ENCODE data around the gene RAMP2. TPM values are rescaled to one million over a fixed set of nuclear protein-coding genes. Genes with fewer than 3 reads are reported as not detected.

Gene RAMP2
- total and polyA plus RNA-seq, 4 donors: 8.1 to 77.7 (median 20.8) TPM

GRCh38 chr17:42783062-42783790 lies 22.2 kb downstream of the RAMP2 start:
- ATAC-seq (ENCODE audit: low FRiP score): no peak
- intact Hi-C loops (cut with DNase I): no loop called here
- no peak overlapping the region for H3K27ac ChIP-seq (ENCODE audit: low read depth in 1 of 2, low read length in 2 of 2)
- no peaks in the 10 kb centered on the region for H3K4me1 ChIP-seq (ENCODE audit: control insufficient read depth in 1 of 2, insufficient read depth in 2 of 2, low read length in 2 of 2)
- WGBS, 2 donors: 58 to 61% methylated on average over 9 of the region's 9 CpGs
- H3K9me3 ChIP-seq (ENCODE audit: control insufficient read depth, low read length): no peaks in the 10 kb centered on the region
- H3K4me3 ChIP-seq (ENCODE audit: low read length in 2 of 2): no peak overlapping the region
- no peak for DNase-seq
- no peaks in the 10 kb centered on the region for H3K27me3 ChIP-seq (ENCODE audit: control insufficient read depth in 1 of 2, insufficient read depth in 2 of 2, low read length in 1 of 2)
- H3K36me3 ChIP-seq (ENCODE audit: control insufficient read depth in 1 of 2, insufficient read depth in 2 of 2, low read length in 1 of 2): peaks cover 0 to 2% of the 10 kb centered on the region in 2 donors

GRCh38 chr17:42783791-42784138 lies 22.7 kb downstream of the RAMP2 start:
- H3K4me1 ChIP-seq (ENCODE audit: control insufficient read depth in 1 of 2, insufficient read depth in 2 of 2, low read length in 2 of 2): no peaks in the 10 kb centered on the region
- no peak for ATAC-seq (ENCODE audit: low FRiP score)
- no peaks in the 10 kb centered on the region for H3K27me3 ChIP-seq (ENCODE audit: control insufficient read depth in 1 of 2, insufficient read depth in 2 of 2, low read length in 1 of 2)
- WGBS, 2 donors: 42% methylated on average over 22 of the region's 22 CpGs
- intact Hi-C loops (cut with DNase I): no loop called here
- H3K4me3 ChIP-seq (ENCODE audit: low read length in 2 of 2): no peak overlapping the region
- no peak overlapping the region for H3K27ac ChIP-seq (ENCODE audit: low read depth in 1 of 2, low read length in 2 of 2)
- peaks cover 0 to 2% of the 10 kb centered on the region in 2 donors for H3K36me3 ChIP-seq (ENCODE audit: control insufficient read depth in 1 of 2, insufficient read depth in 2 of 2, low read length in 1 of 2)
- DNase-seq: no peak
- H3K9me3 ChIP-seq (ENCODE audit: control insufficient read depth, low read length): no peaks in the 10 kb centered on the region

- no peak for DNase-seq
- Histone ChIP-seq H3K9me3 (ENCODE audit: control insufficient read depth, low read length) (no peaks in the 10 kb centered on the region), H3K27ac (ENCODE audit: low read depth in 1 of 2, low read length in 2 of 2) (no peak overlapping the region), H3K4me1 (ENCODE audit: control insufficient read depth in 1 of 2, insufficient read depth in 2 of 2, low read length in 2 of 2) (no peaks in the 10 kb centered on the region), H3K36me3 (ENCODE audit: control insufficient read depth in 1 of 2, insufficient read depth in 2 of 2, low read length in 1 of 2) (no peaks in the 10 kb centered on the region), H3K4me3 (ENCODE audit: low read length in 2 of 2) (no peak overlapping the region), H3K27me3 (ENCODE audit: control insufficient read depth in 1 of 2, insufficient read depth in 2 of 2, low read length in 1 of 2) (no peaks in the 10 kb centered on the region)
- WGBS, 2 donors: 52 to 55% methylated on average over 25 of the region's 25 CpGs
- no peak for ATAC-seq (ENCODE audit: low FRiP score)
- intact Hi-C loops (cut with DNase I): no loop called here
Observed at GRCh38 chr17:42784409-42784808, 23.4 kb downstream of the RAMP2 start.

GRCh38 chr17:42784811-42785592 lies 24.0 kb downstream of the RAMP2 start:
- Histone ChIP-seq H3K4me1 (ENCODE audit: control insufficient read depth in 1 of 2, insufficient read depth in 2 of 2, low read length in 2 of 2) (no peaks in the 10 kb centered on the region), H3K9me3 (ENCODE audit: control insufficient read depth, low read length) (no peaks in the 10 kb centered on the region), H3K27me3 (ENCODE audit: control insufficient read depth in 1 of 2, insufficient read depth in 2 of 2, low read length in 1 of 2) (no peaks in the 10 kb centered on the region), H3K4me3 (ENCODE audit: low read length in 2 of 2) (no peak overlapping the region), H3K27ac (ENCODE audit: low read depth in 1 of 2, low read length in 2 of 2) (no peak overlapping the region), H3K36me3 (ENCODE audit: control insufficient read depth in 1 of 2, insufficient read depth in 2 of 2, low read length in 1 of 2) (no peaks in the 10 kb centered on the region)
- intact Hi-C loops (cut with DNase I): no loop called here
- ATAC-seq (ENCODE audit: low FRiP score) (no peak), DNase-seq (no peak)
- WGBS, 2 donors: 21 to 40% methylated on average over 52 of the region's 52 CpGs

GRCh38 chr17:42787266-42787665 lies 26.2 kb downstream of the RAMP2 start:
- ATAC-seq (ENCODE audit: low FRiP score): no peak
- no peak overlapping the region for H3K27ac ChIP-seq (ENCODE audit: low read depth in 1 of 2, low read length in 2 of 2)
- WGBS, 2 donors: 86 to 89% methylated on average over 11 of the region's 11 CpGs
- no peaks in the 10 kb centered on the region for H3K27me3 ChIP-seq (ENCODE audit: control insufficient read depth in 1 of 2, insufficient read depth in 2 of 2, low read length in 1 of 2)
- H3K4me1 ChIP-seq (ENCODE audit: control insufficient read depth in 1 of 2, insufficient read depth in 2 of 2, low read length in 2 of 2): no peaks in the 10 kb centered on the region
- H3K4me3 ChIP-seq (ENCODE audit: low read length in 2 of 2): no peak overlapping the region
- intact Hi-C loops (cut with DNase I): no loop called here
- no peak for DNase-seq
- no peaks in the 10 kb centered on the region for H3K9me3 ChIP-seq (ENCODE audit: control insufficient read depth, low read length)
- H3K36me3 ChIP-seq (ENCODE audit: control insufficient read depth in 1 of 2, insufficient read depth in 2 of 2, low read length in 1 of 2): no peaks in the 10 kb centered on the region

- no peak for ATAC-seq (ENCODE audit: low FRiP score)
- no peak for DNase-seq
- intact Hi-C loops (cut with DNase I): no loop called here
- Histone ChIP-seq H3K36me3 (ENCODE audit: control insufficient read depth in 1 of 2, insufficient read depth in 2 of 2, low read length in 1 of 2) (no peaks in the 10 kb centered on the region), H3K27ac (ENCODE audit: low read depth in 1 of 2, low read length in 2 of 2) (no peak overlapping the region), H3K9me3 (ENCODE audit: control insufficient read depth, low read length) (no peaks in the 10 kb centered on the region), H3K27me3 (ENCODE audit: control insufficient read depth in 1 of 2, insufficient read depth in 2 of 2, low read length in 1 of 2) (no peaks in the 10 kb centered on the region), H3K4me1 (ENCODE audit: control insufficient read depth in 1 of 2, insufficient read depth in 2 of 2, low read length in 2 of 2) (no peaks in the 10 kb centered on the region), H3K4me3 (ENCODE audit: low read length in 2 of 2) (no peak overlapping the region)
- 66% methylated on average over 2 of the region's 2 CpGs for WGBS, 2 donors
Observed at GRCh38 chr17:42791948-42792347, 30.9 kb downstream of the RAMP2 start.

- no peaks in the 10 kb centered on the region for H3K9me3 ChIP-seq (ENCODE audit: control insufficient read depth, low read length)
- H3K36me3 ChIP-seq (ENCODE audit: control insufficient read depth in 1 of 2, insufficient read depth in 2 of 2, low read length in 1 of 2): no peaks in the 10 kb centered on the region
- no peak overlapping the region for H3K4me3 ChIP-seq (ENCODE audit: low read length in 2 of 2)
- WGBS, 2 donors: 53 to 56% methylated on average over 5 of the region's 5 CpGs
- ATAC-seq (ENCODE audit: low FRiP score): no peak
- intact Hi-C loops (cut with DNase I): no loop called here
- no peak overlapping the region for H3K27ac ChIP-seq (ENCODE audit: low read depth in 1 of 2, low read length in 2 of 2)
- no peaks in the 10 kb centered on the region for H3K4me1 ChIP-seq (ENCODE audit: control insufficient read depth in 1 of 2, insufficient read depth in 2 of 2, low read length in 2 of 2)
- no peak for DNase-seq
- H3K27me3 ChIP-seq (ENCODE audit: control insufficient read depth in 1 of 2, insufficient read depth in 2 of 2, low read length in 1 of 2): no peaks in the 10 kb centered on the region
Observed at GRCh38 chr17:42792545-42792944, 31.5 kb downstream of the RAMP2 start.

GRCh38 chr17:42795061-42795460 lies 34.0 kb downstream of the RAMP2 start:
- no peak for ATAC-seq (ENCODE audit: low FRiP score)
- H3K4me3 ChIP-seq (ENCODE audit: low read length in 2 of 2): no peak overlapping the region
- H3K27ac ChIP-seq (ENCODE audit: low read depth in 1 of 2, low read length in 2 of 2): no peak overlapping the region
- H3K36me3 ChIP-seq (ENCODE audit: control insufficient read depth in 1 of 2, insufficient read depth in 2 of 2, low read length in 1 of 2): no peaks in the 10 kb centered on the region
- intact Hi-C loops (cut with DNase I): no loop called here
- no peaks in the 10 kb centered on the region for H3K4me1 ChIP-seq (ENCODE audit: control insufficient read depth in 1 of 2, insufficient read depth in 2 of 2, low read length in 2 of 2)
- WGBS, 2 donors: 73 to 82% methylated on average over 4 of the region's 4 CpGs
- no peaks in the 10 kb centered on the region for H3K9me3 ChIP-seq (ENCODE audit: control insufficient read depth, low read length)
- DNase-seq: no peak
- H3K27me3 ChIP-seq (ENCODE audit: control insufficient read depth in 1 of 2, insufficient read depth in 2 of 2, low read length in 1 of 2): no peaks in the 10 kb centered on the region

- Histone ChIP-seq H3K4me3 (ENCODE audit: low read length in 2 of 2) (no peak overlapping the region), H3K4me1 (ENCODE audit: control insufficient read depth in 1 of 2, insufficient read depth in 2 of 2, low read length in 2 of 2) (no peaks in the 10 kb centered on the region), H3K36me3 (ENCODE audit: control insufficient read depth in 1 of 2, insufficient read depth in 2 of 2, low read length in 1 of 2) (no peaks in the 10 kb centered on the region), H3K9me3 (ENCODE audit: control insufficient read depth, low read length) (no peaks in the 10 kb centered on the region), H3K27me3 (ENCODE audit: control insufficient read depth in 1 of 2, insufficient read depth in 2 of 2, low read length in 1 of 2) (no peaks in the 10 kb centered on the region), H3K27ac (ENCODE audit: low read depth in 1 of 2, low read length in 2 of 2) (no peak overlapping the region)
- DNase-seq: no peak
- no peak for ATAC-seq (ENCODE audit: low FRiP score)
- intact Hi-C loops (cut with DNase I): no loop called here
- WGBS, 2 donors: 82 to 86% methylated on average over 10 of the region's 10 CpGs
Observed at GRCh38 chr17:42795465-42795864, 34.4 kb downstream of the RAMP2 start.
